ENCODE data around the gene AZIN2.

AZIN2 gene

GRCh38 chr1:33146003-33146402 is 65.0 kb downstream of the AZIN2 start:
- no peak for ATAC-seq (ENCODE audit: insufficient read depth, low read depth)
- Histone ChIP-seq H2AFZ (ENCODE audit: low read depth, low read length) (no peak overlapping the region), H3K36me3 (ENCODE audit: insufficient read depth, low read length) (peaks cover 29% of the 10 kb centered on the region), H3K9ac (ENCODE audit: low read depth, low read length) (no peak overlapping the region), H3K27me3 (ENCODE audit: insufficient read depth, low read length, poor library complexity) (no peaks in the 10 kb centered on the region), H3K4me2 (ENCODE audit: insufficient read depth, low read length) (no peak overlapping the region), H4K20me1 (ENCODE audit: insufficient read depth, low read length) (peaks cover 3% of the 10 kb centered on the region; the same call in 1 of the 2 replicates), H3K4me3 (ENCODE audit: low read depth in 1 of 2, low read length in 2 of 2) (no peak overlapping the region), H3K9me3 (ENCODE audit: insufficient read depth, low read length, severe bottlenecking) (no peaks in the 10 kb centered on the region), H3K4me1 (ENCODE audit: insufficient read depth, low read length) (no peaks in the 10 kb centered on the region), H3K79me2 (ENCODE audit: insufficient read depth, low read length) (no peaks in the 10 kb centered on the region), H3K27ac (ENCODE audit: low read length) (no peak overlapping the region)
- no peak for TF ChIP-seq CTCF (IDR thresholded peaks at IDR 0.05; ENCODE audit: borderline replicate concordance, extremely low read depth, low read length, poor library complexity, severe bottlenecking)
- no peak for TF ChIP-seq EZH2 (IDR thresholded peaks at IDR 0.05; ENCODE audit: borderline replicate concordance, low read depth, low read length, severe bottlenecking)
- no peak for DNase-seq

GRCh38 chr1:33147275-33147996 is 66.5 kb downstream of the AZIN2 start:
- no peaks in the 10 kb centered on the region; the same call in 1 of the 2 replicates for H3K4me1 ChIP-seq (ENCODE audit: insufficient read depth, low read length)
- H3K36me3 ChIP-seq (ENCODE audit: insufficient read depth, low read length), result peaks cover 29% of the 10 kb centered on the region
- H3K4me2 ChIP-seq (ENCODE audit: insufficient read depth, low read length), result no peak overlapping the region
- no peak overlapping the region for H3K27ac ChIP-seq (ENCODE audit: low read length)
- H3K27me3 ChIP-seq (ENCODE audit: insufficient read depth, low read length, poor library complexity), result no peaks in the 10 kb centered on the region
- no peak overlapping the region for H2AFZ ChIP-seq (ENCODE audit: low read depth, low read length)
- ATAC-seq (ENCODE audit: insufficient read depth, low read depth), result no peak
- peaks cover 3% of the 10 kb centered on the region; the same call in 1 of the 2 replicates for H4K20me1 ChIP-seq (ENCODE audit: insufficient read depth, low read length)
- DNase-seq, result no peak
- H3K4me3 ChIP-seq (ENCODE audit: low read depth in 1 of 2, low read length in 2 of 2), result no peak overlapping the region
- H3K9me3 ChIP-seq (ENCODE audit: insufficient read depth, low read length, severe bottlenecking), result no peaks in the 10 kb centered on the region
- TF ChIP-seq EZH2 (IDR thresholded peaks at IDR 0.05; ENCODE audit: borderline replicate concordance, low read depth, low read length, severe bottlenecking) (no peak), CTCF (IDR thresholded peaks at IDR 0.05; ENCODE audit: borderline replicate concordance, extremely low read depth, low read length, poor library complexity, severe bottlenecking) (no peak)
- no peaks in the 10 kb centered on the region for H3K79me2 ChIP-seq (ENCODE audit: insufficient read depth, low read length)
- H3K9ac ChIP-seq (ENCODE audit: low read depth, low read length), result no peak overlapping the region

DNA sequence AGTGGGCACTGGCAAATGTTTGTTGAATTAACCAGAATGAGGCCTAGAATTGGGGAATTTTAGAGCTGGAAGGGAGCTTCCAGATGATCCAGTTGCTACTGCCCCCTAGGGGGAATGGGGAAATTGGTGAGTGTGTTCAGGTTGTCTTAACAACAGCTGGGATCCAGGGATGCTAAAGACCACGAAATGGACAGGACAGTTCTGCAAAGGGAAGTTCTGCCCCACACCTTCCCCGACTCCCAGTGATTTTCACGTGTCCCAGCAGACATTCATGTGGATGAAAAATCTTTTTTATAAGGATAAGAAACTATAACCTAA is 67.0 kb downstream of the AZIN2 start:
- ATAC-seq (ENCODE audit: insufficient read depth, low read depth) (no peak), DNase-seq (peak; percentile 16)
- peaks cover 3% of the 10 kb centered on the region; the same call in 1 of the 2 replicates for H4K20me1 ChIP-seq (ENCODE audit: insufficient read depth, low read length)
- no peaks in the 10 kb centered on the region for H3K79me2 ChIP-seq (ENCODE audit: insufficient read depth, low read length)
- no peaks in the 10 kb centered on the region for H3K9me3 ChIP-seq (ENCODE audit: insufficient read depth, low read length, severe bottlenecking)
- H3K36me3 ChIP-seq (ENCODE audit: insufficient read depth, low read length), result peaks cover 29% of the 10 kb centered on the region
- H3K27ac ChIP-seq (ENCODE audit: low read length), result no peak overlapping the region
- no peak overlapping the region for H3K4me2 ChIP-seq (ENCODE audit: insufficient read depth, low read length)
- H3K4me1 ChIP-seq (ENCODE audit: insufficient read depth, low read length), result peaks cover 5% of the 10 kb centered on the region
- H3K9ac ChIP-seq (ENCODE audit: low read depth, low read length), result no peak overlapping the region
- H2AFZ ChIP-seq (ENCODE audit: low read depth, low read length), result no peak overlapping the region
- peak; percentile 60 for TF ChIP-seq CTCF (IDR thresholded peaks at IDR 0.05; ENCODE audit: borderline replicate concordance, extremely low read depth, low read length, poor library complexity, severe bottlenecking)
- no peak for TF ChIP-seq EZH2 (IDR thresholded peaks at IDR 0.05; ENCODE audit: borderline replicate concordance, low read depth, low read length, severe bottlenecking)
- H3K4me3 ChIP-seq (ENCODE audit: low read depth in 1 of 2, low read length in 2 of 2), result no peak overlapping the region
- H3K27me3 ChIP-seq (ENCODE audit: insufficient read depth, low read length, poor library complexity), result no peaks in the 10 kb centered on the region
